Measurements from ENCODE around the gene FGD4.

FGD4 gene

DNA sequence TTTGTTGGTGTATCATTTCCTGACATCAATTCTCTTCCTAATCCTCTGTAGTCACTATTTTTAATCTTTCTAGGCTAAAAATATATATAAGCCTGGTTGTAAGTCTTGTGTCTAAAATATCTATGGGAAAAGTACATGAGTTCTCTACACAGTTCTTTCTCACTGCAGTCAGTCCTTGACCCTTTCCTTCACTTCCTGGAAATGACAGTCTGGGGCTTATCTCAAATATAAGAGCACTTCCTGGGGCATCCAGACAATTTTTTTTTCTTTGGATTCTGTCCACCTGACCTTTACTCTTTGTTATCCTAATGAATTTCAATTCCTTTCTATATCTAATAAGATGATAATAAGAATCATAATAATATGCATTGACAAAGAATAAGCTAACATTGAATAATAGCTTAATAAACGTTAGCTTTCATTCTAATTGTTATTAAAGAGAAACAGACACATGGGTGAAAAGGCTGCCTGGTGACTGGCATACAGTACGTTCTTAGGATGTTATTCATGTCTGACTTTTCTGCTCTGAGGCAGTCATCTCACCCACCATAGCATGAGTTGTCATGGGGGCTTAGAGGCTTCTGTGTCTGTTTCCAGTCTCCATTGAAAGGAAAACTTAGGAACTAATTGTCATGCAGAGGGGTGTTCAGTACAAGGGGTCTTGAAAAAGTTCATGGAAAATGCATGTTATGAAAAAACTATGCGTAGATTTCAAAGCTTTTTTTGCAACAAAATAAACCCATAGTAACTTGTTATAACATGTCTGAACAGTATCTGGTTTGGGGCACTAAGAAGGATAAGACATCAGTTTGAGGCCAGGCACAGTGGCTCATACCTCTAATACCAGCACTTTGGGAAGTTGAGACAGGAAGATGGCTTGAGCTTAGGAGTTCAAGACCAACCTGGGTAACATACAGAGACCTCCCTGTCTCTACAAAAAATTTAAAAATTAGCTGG lies 213.6 kb downstream of the FGD4 start:
- DNase-seq: no peak

DNA sequence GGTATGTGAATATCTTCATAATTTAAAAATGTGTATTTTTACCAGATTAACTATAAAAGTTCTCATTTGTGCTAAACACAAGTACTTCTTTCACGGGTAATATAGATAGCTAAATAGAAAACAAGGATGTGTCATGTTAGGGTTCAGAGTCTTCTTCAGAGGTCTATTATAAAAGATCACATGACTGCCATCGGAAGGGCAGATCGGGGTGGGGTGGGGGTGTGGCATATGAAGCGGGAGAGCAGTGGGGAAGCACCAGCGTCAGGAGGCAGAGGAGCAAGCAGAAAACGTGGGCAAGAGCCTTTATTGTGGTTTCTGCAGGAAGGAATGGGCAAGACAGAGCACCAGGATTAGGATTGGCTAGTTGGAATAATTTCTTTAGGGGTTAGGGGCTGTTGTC lies 216.1 kb downstream of the FGD4 start:
- no peak for DNase-seq

DNA sequence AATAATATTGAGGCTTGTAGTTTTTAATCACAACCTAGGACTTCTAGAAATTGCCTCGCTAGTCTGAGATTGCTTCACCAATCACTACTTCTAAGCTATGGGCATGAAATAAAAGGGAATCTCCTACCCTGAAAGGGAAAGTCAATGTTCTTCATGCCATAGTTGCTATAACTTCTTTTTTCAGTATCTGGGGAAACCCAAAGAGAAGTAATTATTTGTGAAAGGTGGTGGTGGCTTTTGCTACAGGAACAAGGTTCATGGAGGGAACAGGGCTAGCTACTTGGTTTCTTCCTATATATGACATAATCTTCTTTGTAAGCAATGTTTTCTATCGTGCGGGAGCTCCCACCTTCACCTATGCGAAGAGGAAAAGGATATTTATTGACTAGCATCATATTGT lies 218.2 kb downstream of the FGD4 start:
- DNase-seq: no peak

DNA sequence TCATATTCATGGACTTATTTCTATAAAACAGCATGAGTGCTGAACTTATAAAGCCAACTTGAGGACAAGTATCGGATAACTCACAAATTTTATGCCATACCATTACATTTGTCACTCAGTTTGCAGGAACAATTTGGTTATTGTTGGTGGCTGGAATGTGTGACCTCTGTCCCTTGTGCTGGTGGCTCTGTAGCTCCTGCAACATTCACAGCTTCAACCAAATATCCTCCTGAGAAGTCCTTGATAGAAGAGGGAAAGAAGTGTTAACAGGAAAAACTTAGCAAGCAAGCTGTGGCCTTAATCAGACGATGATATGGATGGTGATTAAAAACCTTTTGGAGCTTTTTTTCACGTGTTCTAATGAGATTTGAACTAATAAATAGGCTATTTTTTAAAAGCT lies 218.8 kb downstream of the FGD4 start:
- no peak for DNase-seq

DNA sequence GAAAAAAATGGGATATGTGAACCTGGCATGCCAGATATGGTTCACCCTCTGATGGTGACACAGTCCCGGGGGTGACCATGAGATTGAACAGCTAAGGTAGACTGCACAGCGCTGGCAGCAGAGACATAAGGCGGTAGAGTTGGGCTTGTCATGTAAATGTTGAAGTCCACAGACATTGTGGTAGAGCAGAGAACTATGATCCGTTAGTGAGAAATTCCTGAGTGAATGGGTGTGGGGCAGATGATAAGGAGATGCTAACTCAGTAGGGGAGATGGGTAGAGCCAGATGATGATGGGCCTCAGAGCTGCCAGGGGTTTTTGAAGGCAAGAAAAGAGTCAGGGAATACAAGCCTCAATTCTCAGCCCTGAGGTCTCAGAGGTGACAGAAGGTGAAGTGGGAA lies 228.6 kb downstream of the FGD4 start:
- no peak for DNase-seq

DNA sequence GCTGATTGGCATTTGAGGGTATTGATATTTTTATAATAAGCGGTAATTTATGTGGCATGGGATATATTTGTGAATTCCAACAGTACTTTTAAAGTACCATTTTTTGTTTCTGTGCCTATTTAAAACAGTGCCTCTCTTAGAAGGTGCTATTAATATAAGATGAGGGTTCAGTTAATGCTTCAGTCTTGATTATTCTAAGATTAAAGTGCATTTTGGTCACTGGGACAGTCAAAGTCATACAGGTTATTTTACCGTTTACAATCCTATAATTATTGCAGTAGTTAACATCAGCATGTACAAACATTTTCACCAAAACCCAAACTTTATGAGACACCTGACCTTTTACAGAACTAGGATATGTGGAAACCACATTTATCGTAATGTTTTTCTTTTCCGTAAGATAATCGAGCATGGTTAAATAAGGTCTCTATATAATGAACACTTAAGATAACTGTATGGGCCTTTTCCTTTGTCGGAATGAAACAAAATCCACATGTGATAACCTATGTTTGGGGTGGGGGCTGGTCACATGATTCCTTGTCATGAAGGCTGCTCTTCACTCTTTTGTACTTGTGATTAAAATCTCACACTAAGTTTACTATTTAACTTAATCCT lies 242.0 kb downstream of the FGD4 start:
- DNase-seq: no peak

DNA sequence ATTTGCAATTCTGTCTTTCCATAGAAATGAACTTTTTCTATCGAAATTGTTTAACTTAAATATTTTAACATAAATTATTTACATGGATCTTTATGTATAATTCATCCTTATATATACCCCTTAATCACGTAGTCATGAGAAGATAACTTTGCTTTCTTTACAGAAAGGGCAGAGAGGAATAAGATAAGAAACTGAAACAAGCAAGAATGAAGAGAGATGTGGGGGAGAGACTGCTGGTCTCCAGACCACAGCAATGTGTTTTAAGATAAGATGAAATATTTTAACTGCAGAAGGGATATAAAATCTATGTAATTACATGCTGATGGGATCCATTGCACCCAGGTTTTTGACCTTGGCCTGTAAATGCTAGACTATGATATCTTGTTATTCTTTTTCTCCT lies 245.1 kb downstream of the FGD4 start:
- DNase-seq: peak in 1 of 5 experiments; percentile 10

DNA sequence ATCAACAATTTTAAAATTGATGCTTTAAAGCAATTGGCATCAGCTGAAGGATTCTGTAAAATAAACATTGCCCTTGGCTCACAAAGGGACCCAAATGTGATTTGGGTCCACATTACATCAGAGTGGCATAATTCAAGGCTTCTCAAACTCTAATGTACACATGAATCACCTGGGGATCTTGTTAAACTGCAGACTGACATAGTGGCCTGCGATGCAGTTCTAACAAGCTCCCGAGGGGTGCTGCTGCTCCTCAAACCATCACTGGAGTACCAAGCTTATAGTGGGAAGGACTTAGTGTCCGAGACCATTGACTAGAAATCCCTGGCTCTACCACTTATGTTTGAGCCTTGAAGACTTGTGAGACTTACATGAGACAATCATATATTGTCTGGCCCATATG lies 247.9 kb downstream of the FGD4 start:
- DNase-seq: no peak

DNA sequence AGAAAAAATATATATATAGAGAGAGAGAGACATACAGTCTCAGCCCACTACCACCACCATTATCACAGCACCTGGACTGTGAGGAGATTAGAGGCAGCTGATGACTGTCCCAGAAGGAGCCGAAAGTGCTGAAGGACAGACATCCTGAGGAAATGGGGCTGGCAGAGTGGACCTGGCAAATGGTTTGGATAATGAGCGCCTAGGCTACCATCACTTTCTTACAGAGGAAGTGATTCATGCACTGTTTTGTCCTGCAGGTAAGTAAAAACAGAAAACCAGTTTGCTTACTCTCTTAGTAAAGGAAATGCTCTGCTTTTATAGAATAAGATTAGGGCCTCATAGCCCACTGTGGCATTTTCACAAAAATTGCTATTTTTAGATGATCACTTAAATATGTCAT lies 251.2 kb downstream of the FGD4 start:
- no peak for DNase-seq

DNA sequence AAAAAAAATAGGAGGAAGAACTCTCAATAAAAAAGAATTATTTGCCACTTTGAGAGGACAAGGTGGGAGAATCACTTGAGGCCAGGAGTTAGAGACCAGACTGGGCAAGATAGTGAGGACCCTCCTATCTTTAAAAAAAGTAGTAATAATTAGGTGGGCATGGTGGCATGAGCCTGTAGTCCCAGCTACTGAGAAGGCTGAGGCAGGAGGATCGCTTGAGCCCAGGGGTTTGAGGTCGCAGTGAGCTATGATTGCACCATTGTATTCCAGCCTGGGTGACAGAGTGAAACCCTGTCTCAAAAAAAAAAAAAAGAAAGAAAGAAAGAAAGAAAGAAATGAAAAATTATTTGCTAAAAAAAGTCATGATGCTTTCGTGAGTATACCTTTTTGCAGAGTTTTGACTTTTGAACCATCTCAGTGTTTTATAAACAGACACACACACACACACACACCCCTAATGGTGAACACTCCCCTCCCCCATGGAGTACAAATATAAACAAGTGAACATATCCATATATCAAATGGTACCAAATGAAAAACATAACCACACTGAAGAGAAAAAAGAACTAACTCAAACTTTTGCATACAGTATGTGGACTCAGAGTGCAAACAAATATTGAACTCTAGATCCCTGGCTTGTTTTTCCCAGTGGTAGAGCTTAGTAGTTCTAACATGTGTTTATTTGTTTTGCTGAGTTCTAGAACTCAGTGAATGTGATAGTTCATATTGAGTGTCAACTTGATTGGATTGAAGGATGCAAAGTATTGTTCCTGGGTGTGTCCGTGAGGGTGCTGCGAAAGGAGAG lies 252.0 kb downstream of the FGD4 start:
- DNase-seq: no peak

DNA sequence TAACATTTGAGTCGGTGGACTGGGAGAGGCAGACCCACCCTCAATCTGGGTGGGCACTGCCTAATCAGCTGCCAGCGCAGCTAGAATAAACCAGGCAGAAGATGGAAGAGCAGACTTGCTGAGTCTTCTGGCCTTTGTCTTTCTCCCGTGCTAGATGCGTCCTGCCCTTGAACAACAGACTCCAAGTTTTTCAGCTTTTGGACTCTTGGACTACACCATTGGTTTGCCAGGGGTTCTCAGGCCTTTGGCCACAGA lies 252.5 kb downstream of the FGD4 start:
- no peak for DNase-seq

DNA sequence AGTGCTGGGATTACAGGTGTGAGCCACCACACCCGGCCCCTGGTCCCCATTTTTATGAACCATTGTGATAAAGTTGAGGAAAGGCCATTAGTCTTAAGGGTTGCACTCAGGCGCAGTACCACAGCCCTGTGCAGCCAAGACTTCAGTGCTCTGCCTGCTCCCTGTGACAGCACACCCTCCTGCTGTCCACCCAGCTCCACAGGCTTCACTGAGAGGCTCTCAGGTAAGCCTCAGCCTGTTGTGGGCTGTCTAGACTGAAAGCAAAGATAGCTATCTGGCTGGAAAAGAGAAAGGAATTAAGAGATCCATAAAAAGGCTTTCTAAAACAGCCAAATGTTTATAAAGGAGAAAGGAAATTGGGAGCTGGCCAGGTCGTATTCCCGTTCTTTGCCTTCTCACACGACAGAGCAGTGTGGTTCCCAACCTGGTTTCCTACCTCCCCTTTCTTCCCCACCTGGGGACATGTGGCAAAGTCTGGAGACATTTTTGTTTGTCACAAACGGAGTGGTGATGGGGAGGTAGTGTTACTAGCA lies 260.6 kb downstream of the FGD4 start:
- no peak for DNase-seq

DNA sequence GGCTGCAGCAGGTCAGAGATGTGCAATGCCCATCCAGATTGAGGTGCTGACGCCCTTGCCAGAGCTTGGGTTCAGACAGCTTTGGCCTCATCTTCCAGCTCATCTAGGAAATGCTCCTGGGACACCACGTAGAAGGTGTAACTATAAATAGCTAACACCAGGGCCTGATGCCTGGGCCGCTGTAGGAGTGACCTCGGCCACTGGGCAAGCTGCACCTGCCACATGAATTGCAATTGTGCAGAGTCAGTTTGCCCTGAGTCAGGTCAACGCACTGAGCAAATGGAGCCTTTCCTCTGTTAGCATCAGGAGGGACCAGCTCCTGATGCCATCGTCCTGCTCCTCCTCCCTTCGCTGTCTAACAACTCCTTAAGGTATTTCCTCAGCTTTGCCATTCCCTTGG lies 262.3 kb downstream of the FGD4 start:
- no peak for DNase-seq

DNA sequence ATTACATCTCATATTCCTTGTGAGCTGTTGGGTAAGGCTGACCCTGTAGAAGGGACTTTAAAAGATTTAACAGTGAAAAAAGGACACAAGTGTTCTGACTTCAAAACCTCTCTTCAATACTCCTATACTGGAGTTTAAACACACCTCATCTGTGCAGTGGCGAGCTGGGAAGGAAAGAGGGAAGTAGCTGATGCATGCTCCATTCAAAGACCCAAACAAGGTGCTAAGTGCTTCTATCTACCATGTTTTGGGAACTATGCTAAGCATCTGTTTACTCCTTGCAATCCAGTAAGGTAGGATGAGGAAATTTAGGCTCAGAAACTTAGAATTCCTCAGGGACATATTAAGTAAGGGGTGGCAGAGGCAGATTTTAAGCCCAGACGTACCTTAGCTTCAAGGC lies 263.3 kb downstream of the FGD4 start:
- DNase-seq: no peak

DNA sequence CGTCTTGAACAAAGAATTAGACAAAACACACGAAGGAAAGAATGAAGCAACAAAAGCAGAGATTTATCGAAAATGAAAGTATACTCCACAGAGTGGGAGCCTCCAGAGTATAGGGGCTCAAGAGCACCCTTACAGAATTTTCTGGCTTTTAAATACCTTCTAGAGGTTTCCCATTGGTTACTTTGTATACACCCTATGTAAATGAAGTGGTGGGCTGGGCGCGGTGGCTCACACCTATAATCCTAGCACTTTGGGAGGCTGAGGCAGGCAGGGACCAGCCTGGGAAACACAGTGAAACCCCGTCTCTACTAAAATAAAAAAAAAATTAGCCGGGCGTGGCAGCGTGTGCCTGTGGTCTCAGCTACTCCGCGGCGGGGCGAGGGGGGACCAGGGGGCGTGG lies 266.7 kb downstream of the FGD4 start:
- no peak for DNase-seq

DNA sequence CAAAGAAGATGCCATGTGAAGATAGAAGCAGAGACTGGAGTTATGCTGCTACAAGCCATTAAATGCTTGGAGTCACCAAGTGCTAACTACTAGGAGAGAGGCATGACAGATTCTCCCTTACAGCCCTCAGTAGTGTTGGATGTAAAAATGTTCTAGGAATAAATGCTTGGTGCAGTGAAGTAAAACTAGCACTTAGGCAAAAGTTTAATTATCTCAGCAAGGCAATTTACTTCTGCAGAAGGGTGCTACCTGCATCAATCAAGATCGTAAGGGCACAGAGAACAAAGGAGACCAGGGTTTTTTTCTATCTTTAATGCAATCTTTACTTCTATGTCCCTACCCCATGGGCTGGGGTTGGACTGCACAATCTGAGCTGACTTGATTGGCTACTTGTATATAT lies 270.2 kb downstream of the FGD4 start:
- DNase-seq: no peak

DNA sequence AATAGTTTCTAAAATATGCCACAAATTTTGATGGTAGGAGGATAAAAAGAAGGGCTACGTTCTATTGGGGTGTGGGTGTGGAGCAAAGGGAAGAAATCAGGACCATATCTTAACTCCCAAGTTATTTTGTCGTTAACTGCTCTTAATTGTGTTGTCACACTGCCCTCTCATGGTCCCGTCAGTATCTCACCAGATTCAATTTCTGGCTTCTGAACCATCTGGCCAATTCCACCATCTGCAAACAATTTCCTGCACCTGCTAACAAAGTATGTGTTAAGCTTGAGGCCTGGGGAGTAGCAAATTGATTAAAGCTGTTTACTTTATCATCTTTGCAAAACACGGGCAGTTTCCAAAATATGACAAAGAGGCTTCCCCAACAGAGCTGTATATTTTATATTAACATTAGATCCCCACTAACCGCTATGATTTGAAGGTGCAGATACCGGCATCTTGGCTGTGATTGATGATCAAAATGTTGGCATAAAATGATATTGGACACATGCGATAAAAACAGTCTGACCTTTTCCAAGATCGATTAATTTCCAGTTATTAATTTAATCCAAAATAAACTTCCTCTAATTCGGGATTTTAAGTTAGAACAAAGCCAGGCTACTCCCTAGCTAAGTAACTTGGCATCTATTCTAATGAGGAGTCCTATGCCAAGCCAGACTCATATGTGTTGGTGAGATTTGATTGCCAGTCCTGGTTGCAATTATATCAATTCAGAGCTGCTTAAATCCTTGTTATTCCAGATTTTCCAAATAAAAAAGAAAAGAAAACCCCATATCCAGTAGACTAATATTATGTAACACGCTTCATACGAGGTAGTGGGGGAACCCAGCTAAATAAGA lies 272.8 kb downstream of the FGD4 start:
- DNase-seq: peak in 1 of 5 experiments; percentile 70

DNA sequence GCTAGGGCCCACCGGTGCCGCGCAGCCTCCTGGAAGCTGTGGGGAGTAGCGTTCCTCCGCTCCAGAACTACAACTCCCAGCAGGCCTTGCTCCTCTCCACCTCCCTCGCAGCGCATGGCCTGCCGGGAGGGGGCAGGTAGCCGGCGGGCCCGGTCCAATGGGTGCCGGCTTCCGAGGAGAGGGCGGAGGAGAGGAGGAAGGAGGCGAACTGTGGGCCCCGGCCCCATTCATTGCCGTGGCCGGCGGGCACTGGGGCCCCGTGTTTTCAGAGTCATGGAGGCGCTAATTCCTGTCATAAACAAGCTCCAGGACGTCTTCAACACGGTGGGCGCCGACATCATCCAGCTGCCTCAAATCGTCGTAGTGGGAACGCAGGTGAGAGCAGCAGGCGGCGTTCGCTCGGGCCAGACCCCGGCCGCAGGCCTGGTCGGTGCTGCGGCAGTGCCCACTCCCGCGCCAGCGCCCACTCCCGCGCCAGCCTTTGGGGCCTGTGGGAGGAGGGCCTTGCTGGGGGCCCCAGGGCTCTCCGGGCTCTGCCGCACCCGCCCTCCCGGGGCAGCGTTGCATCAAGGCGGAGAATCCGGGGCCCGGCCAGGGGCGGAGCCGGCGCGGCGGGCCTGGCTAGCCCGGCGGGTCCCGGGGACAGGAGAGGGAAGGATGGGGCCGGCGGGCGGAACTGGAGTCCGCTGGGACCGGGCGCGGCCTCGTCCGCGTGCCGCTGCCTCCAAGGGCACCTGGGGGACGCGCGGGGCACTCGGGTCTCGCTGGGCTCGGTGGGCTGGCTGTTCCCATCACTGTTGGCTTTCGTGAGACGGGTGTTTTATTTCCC lies 279.9 kb downstream of the FGD4 start, which contains the start of gene DNM1L:
Gene DNM1L, plus strand, starts transcription at position 211 of the 829 bp plus-strand sequence. Its CDS starts 63 bp downstream, at position 274.
- DNase-seq: peak; percentile 83 to 96 (median 89)

DNA sequence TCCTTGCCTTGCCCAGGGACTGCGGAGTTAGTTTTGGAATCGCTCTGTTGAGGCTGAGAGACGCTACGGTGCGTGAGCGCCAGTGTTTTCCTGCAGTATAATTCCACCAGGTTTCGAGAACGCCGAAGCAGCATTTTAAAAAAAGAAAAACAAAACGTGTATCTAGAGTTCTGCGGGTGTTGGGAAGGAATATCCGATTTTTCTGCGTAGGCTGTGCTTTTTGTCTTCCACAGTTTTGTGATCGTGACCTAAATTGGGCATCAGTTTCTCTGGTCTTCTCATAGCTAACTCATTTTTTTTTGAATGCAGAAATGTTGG lies 280.5 kb downstream of the FGD4 start:
- no peak for DNase-seq

DNA sequence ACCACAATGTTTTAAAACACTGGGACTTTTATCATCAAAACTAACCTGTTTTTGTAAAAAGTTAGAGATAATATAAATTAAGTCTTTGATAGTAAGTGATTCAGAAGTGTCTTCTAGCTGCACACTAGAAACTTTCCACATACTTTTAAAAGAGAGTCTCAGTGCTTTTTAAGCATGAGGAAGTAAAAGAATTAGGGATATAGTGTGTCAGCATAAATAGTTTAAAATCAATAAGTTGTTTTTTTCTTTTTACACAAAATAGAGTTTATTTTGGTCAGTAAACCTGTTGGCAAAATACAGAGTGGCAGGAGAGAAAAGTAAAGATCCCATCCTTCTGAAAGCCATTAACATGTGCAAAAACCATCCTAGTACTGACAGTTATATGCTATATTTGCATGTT lies 281.4 kb downstream of the FGD4 start:
- no peak for DNase-seq

DNA sequence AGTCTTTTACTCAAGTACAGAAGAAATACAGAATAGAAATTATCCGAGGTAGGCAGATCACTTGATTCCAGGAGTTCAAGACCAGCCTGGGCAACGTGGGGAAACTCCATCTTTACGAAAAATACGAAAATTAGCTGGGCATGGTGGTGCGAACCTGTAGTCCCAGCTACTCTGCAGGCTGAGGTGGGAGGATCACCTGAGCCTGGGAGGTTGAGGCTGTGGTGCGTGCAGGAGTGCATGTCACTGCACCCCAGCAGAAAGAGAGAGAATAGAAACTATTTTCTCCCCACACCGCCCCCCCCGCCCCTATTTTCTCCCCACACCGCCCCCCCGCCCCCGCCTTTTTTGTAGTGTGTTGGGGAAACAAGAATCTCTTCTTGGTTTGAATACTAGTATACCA lies 281.9 kb downstream of the FGD4 start:
- DNase-seq: no peak

DNA sequence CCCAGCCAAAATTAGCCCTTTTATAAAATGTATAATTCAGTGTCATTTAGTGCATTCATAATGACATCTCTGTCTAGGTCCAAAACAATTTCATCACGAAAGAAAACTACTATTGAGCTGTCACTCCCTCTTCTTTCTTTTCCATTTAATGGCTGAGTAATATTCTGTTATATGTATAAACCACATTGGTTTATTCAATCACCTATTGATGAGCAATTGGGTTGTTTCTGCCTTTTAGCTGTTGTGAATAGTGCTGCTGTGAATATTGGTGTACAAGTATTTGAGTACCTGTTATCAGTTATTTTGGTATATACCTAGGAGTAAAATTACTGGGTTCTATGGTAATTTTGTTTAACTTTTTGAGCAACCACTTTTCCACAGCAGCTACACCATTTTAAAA lies 287.0 kb downstream of the FGD4 start:
- DNase-seq: no peak

All from T-helper 2 cell (primary cell).